ENCODE data around the gene MEIS3.

DNA sequence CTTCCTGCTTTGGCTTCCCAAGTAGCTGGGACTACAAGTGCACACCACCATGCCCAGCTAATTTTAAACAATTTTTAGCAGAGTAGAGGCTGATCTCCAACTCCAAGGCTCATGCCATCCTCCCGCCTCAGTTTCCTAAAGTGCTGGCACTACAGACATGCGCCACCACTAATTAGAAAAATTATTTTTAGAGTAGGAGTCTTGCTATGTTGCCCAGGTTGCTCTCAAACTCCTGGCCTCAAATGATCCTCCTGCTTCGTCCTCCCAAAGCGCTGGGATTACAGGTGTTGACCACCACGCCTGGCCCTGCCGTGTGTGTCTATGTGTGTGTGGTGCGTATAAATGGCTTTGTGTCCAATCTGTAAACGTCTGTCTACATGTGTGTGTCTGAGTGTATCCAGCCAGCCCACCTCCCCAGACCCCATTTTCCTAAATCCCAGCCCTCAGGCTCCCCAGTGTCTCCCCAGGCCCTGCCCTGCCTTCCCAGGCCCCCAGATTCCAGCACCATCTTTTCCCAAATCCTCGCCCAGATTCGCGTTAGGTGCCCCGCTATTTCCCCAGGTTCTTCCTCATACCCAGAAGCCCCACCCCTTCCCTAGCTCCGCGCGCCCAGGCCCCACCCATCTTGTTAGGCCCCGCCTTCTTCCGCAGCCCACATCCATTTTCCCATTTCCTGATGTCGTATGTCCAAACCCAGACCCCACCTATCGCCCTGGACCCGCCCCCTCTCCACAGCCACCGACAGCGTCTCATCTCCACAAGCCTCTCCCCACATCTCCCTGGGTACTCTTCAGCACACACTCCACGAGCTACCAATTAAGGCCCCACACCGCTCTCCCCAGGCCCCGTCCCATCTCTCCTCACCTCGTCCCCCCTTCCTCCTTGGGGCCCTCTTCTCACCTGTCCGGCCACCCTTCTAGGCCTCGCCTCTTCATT is 27.5 kb upstream of the MEIS3 start:
- TF ChIP-seq CTCF (IDR thresholded peaks at IDR 0.05; ENCODE audit: low read length) (no peak), EZH2 (IDR thresholded peaks at IDR 0.05; ENCODE audit: borderline replicate concordance, low read length) (no peak)

All from OCI-LY1 (cell line).